Left lung (tissue), 10 donors: ENCODE measurements around the gene RHBDL1. TPM values are rescaled to one million over a fixed set of nuclear protein-coding genes. Genes with fewer than 3 reads are reported as not detected.

Source experiments
- ATAC-seq: fragments of 200-7000 bp; cut with Tn5 transposase; one replicate; pipeline ENCODE4 v1.9.1; 2020; ENCODE audit warnings: moderate library complexity
- DNase-seq, 4 donors: peaks; one replicate each; pipeline ENCODE4 v3.0.0-alpha.2; 2013 to 2020
- H3K27ac ChIP-seq, 2 donors: fragments of 200-600 bp; sonication (generic) in 1 of 2; one replicate each; pipeline versions ENCODE4 v1.5.0 to v1.8.0; 2020 to 2021
- H3K27me3 ChIP-seq, 2 donors: fragments of 200-600 bp; sonication (generic) in 1 of 2; one replicate each; pipeline versions ENCODE4 v1.5.0 to v1.8.0; 2020 to 2021
- H3K36me3 ChIP-seq, 2 donors: fragments of 200-600 bp; sonication (generic) in 1 of 2; one replicate each; pipeline versions ENCODE4 v1.5.0 to v1.8.0; 2020 to 2021
- H3K4me1 ChIP-seq, 2 donors: fragments of 200-600 bp; one replicate each; pipeline ENCODE4 v1.8.0; 2021
- H3K4me3 ChIP-seq, 2 donors: fragments of 200-600 bp; sonication (generic) in 1 of 2; one replicate each; pipeline versions ENCODE4 v1.5.0 to v1.8.0; 2020 to 2021; ENCODE audit warnings: mild to moderate bottlenecking in 1 of 2
- H3K9me3 ChIP-seq, 2 donors: fragments of 200-600 bp; sonication (generic) in 1 of 2; one replicate each; pipeline versions ENCODE4 v1.5.0 to v1.8.0; 2020 to 2021
- CTCF ChIP-seq, 2 donors: fragments of 200-600 bp; sonication (generic) in 1 of 2; IDR thresholded peaks; one replicate each; pipeline versions ENCODE4 v1.5.0 to v1.8.0; 2021; ENCODE audit warnings: antibody characterized with exemption in 2 of 2
- intact Hi-C, 2 donors: fragments of 100-400 bp; cut with DNase I; formaldehyde crosslinking; loops; one replicate each; pipeline versions ENCODE4 v1.11.2 to v1.14.2; 2022
- polyA plus RNA-seq, 6 donors: library from polyadenylated mRNA; unstranded; fragments of 120-200 nt; gene quantifications; one replicate each; pipeline ENCODE4 v1.2.1, GENCODE V29; 2013; ENCODE audit not compliant: insufficient read length in 6 of 6
- total RNA-seq, 2 donors: library from RNA; stranded (reverse); fragmentation: NEBNext Ultra II Directional; extraction: Animal tissue kit (Norgen Biotek cat#: 25700); gene quantifications; one replicate each; pipeline ENCODE4 v1.2.1, GENCODE V29; 2021
- donor health status: DM: no; HTN: yes; CAD: no.
- donor health status: DM: no; HTN: no; CAD: no.

The RHBDL1 gene
- total and polyA plus RNA-seq, 8 donors: 0.45 to 4.3 (median 0.81) TPM

- Histone ChIP-seq H3K4me1 (peaks cover 11 to 36% of the 10 kb centered on the region in 2 donors), H3K4me3 (no peak overlapping the region), H3K9me3 (no peaks in the 10 kb centered on the region), H3K27me3 (peaks cover 0 to 6% of the 10 kb centered on the region in 2 donors), H3K36me3 (peaks cover 0 to 59% of the 10 kb centered on the region in 2 donors), H3K27ac (peak overlapping the region in 1 of 2 donors; percentile 58)
- intact Hi-C loops: no loop called here
- DNase-seq (no peak), ATAC-seq (no peak)
- no peak for TF ChIP-seq CTCF (IDR thresholded peaks at IDR 0.05)
Observed at GRCh38 chr16:628321-629061, 47.0 kb upstream of the RHBDL1 start.

GRCh38 chr16:629185-629832 lies 46.2 kb upstream of the RHBDL1 start:
- peak overlapping the region in 1 of 2 donors; percentile 58 for H3K27ac ChIP-seq
- no peak for ATAC-seq
- DNase-seq: no peak
- peaks cover 0 to 67% of the 10 kb centered on the region in 2 donors for H3K36me3 ChIP-seq
- H3K9me3 ChIP-seq: no peaks in the 10 kb centered on the region
- H3K4me3 ChIP-seq: no peak overlapping the region
- peaks cover 11 to 37% of the 10 kb centered on the region in 2 donors for H3K4me1 ChIP-seq
- TF ChIP-seq CTCF (IDR thresholded peaks at IDR 0.05): no peak
- peaks cover 0 to 6% of the 10 kb centered on the region in 2 donors for H3K27me3 ChIP-seq
- intact Hi-C loops: no loop called here

GRCh38 chr16:629833-630248 lies 45.6 kb upstream of the RHBDL1 start:
- DNase-seq: no peak
- H3K9me3 ChIP-seq: no peaks in the 10 kb centered on the region
- peaks cover 11 to 42% of the 10 kb centered on the region in 2 donors for H3K4me1 ChIP-seq
- no peak for TF ChIP-seq CTCF (IDR thresholded peaks at IDR 0.05)
- H3K27ac ChIP-seq: peak overlapping the region in 1 of 2 donors; percentile 58
- H3K27me3 ChIP-seq: peaks cover 0 to 6% of the 10 kb centered on the region in 2 donors
- intact Hi-C loops: no loop called here
- no peak for ATAC-seq
- H3K36me3 ChIP-seq: peaks cover 0 to 68% of the 10 kb centered on the region in 2 donors
- no peak overlapping the region for H3K4me3 ChIP-seq

- no peak overlapping the region for H3K4me3 ChIP-seq
- peaks cover 0 to 63% of the 10 kb centered on the region in 2 donors for H3K36me3 ChIP-seq
- intact Hi-C loops: no loop called here
Observed at GRCh38 chr16:630249-630814, 45.1 kb upstream of the RHBDL1 start.

More at GRCh38 chr16:630249-630814, 45.1 kb upstream of the RHBDL1 start:
- Histone ChIP-seq H3K27ac (peak overlapping the region in 1 of 2 donors; percentile 58), H3K4me1 (peaks cover 13 to 47% of the 10 kb centered on the region in 2 donors), H3K9me3 (no peaks in the 10 kb centered on the region), H3K27me3 (peaks cover 0 to 6% of the 10 kb centered on the region in 2 donors)
- ATAC-seq: no peak
- TF ChIP-seq CTCF (IDR thresholded peaks at IDR 0.05): no peak
- no peak for DNase-seq
